Stimulated activated CD8-positive, alpha-beta memory T cell treated with anti-CD3 and anti-CD28 coated beads, Interleukin-7, amount 100 ng/mL, for 24 hours (primary cell): ENCODE results near the gene UBR4.

Experiments used
- DNase-seq: peaks from one replicate; pipeline ENCODE4 v3.0.0-alpha.2; 2020; ENCODE audit warnings: low read depth

Gene UBR4

DNA sequence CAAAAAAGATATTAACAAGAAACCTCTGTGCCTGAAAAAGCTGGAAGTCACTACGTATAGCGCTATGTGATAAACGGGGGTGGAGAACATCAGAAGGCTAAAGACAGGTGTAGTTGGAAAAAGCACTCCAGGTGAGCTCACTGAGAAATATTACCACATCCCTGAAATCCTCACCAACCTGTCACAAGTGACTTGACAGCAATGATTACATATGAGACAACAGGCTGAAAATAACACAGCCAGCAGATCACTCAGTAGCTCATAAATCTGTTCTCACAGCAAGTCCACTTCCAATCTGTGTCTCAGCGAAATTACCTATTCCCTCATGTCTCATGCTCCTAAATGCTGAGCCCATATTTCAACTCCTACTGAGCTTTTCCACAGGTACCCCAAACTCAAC is 120.5 kb downstream of the UBR4 start:
- no peak for DNase-seq

DNA sequence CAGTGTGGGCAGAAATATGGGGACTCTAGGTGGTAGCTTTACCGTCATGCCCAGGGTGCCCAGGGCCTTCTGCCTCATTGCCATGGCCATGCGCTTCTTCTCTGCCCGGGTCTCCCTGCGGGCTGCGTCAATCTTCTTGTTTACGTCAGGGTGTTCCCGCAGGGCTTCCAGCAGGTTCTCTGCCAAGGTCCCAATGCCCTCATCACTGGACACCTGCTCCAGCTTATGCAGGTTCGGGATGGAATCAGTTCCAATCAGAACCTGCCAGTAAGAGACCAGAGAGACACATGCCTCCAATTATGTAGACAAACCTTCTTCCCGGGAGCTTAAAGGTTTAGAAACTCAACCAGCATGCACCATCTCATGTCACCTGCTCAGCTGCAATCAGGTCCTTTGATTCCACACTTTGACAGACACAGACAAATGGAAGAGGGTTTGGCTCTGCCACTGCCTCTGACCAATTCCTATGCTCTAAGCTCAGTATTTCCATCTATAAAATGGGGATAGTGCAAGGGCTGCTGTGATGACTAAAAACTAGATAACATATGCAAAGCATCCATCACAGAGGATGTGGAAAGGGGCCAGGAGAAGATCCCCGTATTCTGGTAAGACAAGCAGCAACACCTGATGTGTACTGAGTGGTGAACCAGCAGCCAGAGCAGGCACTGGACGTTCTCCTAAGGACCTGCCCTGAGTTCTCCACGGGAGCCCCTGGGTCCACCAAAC is 121.2 kb downstream of the UBR4 start:
- no peak for DNase-seq

DNA sequence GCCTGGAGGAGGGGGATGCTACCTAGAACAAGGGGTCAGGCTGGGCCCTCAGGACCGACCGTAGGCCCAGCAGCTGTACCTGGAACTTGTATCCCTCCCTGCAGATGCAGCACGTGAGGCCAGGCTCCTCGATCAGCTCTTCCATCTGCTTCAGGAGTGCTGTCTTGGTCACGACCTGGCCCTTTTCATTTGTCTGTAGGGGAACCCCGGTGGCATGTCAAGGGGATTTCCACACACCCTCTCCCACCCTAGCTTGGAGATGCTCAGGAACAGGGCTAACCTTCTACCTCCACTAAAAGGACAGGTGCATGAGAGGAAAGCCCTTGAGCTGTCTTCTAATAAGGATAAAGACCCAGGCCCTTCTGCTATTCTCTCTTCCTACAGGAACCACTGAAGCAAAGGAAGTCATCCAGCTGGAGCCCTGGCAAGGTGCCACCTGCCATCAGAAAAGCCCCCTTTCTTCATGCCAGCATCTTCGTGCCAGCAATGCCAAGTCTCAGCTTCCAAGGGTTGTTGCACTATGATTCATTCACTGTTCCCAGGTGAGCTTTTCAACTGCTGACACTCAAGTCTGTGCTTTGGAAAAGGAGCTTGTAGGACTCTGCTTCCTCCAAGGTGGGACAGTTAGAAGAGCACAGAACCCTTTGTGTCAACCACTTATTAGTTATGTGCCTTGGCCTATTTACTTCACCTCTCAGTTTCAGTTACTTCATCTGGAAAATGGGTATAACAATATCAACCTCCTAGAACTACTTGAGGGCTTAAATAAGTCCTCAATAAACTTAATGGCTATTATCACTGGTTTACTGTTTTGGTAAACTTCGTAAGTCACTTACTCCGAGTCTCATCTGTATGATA is 122.1 kb downstream of the UBR4 start:
- no peak for DNase-seq

DNA sequence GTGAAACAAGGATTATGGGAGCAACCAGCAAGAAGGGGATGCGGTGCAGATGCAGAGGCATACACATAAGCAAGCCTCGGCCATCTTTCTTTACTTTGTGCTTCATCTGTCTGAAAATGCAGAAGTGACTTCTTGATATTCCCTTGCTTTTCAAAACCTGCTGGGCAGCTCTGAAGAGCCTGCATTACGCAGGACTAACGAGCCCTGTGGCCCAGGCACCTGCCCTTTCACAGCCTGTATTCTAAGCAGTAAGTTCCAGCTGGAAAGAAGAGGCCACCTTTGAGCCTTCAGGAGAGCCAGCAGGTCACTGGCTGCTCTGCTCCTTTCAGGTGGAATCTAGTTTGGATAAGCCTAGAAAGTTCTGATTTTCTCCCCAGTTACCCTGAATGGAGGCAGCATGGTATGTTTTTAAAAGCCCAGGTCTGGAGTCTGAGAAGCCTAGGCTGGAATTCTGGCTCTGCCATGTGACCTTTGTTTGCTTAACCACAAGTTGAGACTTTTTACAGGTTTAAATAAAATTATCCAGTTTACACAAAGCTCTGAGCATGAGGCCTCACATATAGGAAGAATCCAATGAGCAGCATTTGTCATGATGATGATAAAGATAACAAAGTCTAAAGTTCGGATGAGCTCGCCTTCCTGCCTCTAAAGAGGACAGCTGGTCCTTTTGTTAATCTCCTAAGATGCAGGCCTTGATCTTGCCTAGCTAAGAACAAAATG is 122.9 kb downstream of the UBR4 start:
- DNase-seq = no peak

DNA sequence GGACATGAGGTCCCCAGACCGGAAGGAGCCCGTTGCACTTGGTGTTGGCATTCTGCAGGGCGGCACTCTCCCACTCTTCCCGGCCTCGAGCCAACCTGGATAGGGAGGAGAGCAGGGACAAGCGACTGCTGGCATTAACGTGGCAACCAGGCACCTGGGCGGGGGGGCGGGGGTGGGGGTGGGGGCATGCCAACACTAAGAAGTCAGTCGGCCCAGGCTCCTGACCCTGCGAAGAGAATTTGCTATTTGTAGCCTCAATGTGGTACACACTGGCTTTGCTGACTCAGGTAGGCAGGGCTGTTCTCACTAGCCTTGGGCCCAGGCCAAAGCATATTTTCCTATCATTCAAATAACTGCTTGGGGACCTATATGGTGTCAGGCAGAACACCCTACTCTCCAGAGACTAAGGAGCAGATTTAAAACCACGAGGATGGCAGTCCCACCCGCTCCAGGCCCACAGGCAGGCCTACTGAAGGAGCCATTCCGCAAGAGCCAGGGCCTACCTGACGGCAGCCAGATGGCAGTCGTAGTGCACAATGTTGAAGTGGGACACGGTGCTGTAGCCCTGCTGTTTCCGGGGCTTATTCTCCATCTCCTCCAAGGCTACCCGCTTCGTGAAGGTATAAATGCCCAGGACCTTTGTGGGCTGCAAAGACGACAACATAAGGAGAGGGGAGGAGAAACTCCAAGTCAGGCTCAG is 123.7 kb downstream of the UBR4 start:
- no peak for DNase-seq

DNA sequence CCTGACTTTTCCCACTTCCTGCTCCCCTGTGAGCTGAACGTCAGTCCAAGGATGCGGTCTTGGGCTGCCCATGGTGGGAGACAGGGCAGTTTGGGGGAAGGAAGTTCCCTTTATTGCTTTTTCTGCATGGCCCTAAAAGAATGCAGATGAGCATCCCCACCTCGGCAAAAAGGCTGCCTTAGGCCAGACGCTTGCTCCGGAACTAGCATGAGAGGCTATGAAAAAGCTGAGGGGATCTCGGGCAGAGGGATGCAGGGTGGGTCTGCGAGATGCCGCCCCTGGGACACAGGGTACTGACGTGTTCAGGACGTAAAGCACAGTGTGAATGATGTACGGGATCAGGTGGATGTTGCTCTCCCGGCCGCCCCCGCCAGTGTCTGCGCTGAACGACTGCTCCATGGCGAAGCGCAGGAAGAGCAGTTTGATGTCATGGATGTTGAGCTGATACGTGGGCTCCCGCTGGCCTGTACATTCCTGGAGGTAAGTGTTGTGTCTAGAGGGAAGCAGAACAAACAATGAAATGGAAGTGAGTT is 125.8 kb downstream of the UBR4 start:
- DNase-seq = no peak

DNA sequence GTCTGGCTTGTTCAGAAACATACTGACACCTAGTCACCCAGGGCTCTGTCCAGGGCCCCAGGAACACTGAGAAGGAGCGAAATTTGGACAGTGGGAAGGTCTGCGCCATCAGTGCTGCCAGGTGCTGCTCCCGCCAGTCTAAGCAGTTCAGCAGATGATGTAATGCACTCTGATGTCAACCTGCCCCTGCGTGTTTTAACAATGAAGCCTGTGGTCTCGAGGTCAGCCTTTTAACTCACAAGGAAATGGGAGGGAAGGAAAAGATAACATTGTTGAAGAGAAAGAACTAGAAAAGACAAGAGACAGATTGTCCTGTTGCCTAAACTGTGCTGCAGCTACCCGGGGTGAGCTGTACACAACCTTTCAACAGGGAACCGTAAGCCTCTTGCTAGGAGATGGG is 127.0 kb downstream of the UBR4 start:
- DNase-seq = no peak

DNA sequence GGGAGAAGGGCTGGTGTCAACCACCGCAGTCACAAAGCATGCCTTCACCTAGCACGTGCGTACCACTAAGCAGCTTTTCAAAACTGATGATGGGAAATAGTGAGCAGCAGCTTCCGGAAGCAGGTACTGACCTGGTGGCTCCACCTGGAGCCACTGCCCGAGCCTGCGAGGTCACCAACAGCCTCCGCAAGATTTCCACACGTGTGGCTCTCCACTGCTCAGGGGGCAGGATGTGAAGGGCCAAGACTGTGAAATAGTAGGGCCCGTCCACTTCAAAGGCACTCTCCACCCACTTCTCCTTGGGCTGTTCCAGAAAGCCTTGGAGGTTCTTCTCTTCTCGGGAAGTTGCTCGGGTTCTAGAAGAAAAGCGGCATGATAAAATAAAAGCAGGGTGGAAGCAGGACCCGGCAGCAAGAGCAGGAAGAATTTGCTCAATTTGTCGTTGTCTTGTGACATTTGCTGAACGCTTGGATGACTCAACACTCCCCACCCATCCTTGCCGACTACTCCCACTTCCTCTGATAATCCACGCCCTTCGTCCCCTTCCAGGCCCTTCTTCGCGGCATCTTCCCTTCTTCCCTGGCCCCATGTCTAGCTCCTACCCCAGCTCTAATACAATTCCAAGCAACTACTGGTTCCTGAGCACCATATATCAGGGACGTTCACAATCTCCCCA is 128.7 kb downstream of the UBR4 start:
- DNase-seq = no peak

DNA sequence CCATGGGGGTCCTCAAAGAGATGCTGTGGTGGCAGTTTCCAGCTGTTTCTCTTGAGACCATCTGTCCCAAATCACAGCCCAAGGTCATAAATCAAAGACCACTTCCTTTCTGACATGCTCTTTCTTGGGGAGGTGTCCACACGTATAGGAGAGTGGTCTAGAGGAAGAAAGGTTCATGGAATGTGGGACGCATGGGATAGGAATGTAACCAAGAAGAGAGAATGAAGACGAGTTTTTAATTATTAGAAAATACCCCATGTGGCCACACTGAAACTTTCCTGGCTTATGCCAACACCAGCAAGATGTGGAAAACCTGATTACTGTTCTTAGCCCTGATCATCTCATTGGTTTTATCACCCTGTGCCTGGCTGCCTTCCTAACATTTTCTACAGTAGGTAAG is 129.3 kb downstream of the UBR4 start:
- no peak for DNase-seq

DNA sequence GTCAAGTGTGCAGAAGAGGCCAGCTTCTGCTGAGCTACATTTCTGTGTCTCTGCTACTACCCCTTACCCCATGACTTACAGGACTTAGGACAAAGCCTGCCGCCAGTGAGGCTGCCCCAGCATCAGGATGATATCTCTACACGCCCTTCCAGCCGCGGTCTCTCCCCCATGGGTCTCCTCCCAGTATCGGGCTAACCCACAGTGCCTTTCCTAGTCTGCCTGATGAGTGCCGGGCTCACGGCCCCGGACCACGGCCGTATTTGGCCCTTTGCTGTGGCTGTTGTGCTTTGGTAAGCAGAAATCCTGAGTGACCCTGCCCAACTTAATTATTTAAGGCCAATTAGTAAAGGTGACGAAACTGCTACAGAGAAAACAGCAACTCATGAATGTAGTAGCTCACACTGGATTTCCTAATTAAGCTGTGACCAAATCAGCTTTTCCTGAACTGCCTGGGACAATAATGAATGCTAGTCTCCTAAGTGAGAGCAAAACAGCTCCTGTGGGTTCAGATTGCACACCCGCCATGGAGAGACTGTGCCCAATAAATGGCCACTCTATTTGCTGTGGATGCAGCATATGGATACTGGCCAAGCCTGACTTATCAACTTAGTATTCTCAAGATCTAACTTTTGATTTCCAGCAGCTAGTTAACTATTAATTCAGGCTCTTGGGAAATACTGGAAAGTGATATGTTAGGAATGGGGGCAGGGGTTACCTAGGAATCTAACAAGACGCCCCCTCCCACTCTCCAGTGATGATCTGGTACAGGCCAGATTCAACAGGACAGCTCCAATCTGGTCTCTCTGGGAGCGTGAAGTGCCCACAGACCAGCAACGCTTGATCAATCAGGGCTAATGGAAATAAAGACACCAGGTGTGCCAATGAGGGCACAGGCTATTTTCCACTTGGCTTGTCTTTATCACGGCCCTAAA is 130.3 kb downstream of the UBR4 start:
- DNase-seq = no peak

DNA sequence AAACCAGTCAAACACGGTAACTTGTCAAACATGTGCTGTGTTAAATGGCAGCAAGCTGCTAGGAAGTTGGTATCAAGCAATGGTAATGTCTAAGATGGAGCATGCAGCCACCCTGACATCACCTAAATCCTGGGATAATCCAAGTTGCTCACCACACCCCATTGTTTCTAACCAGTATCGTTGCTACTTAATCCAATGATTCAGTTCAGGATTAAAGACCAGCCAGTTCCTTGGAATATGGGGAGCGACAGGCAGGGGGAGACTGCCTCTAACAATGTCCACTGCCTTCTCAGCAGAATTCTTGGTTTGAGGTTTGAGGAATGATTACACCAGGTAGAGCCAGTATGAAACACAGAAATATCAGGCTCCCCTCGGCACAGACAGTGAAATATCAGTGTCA is 131.5 kb downstream of the UBR4 start:
- no peak for DNase-seq

DNA sequence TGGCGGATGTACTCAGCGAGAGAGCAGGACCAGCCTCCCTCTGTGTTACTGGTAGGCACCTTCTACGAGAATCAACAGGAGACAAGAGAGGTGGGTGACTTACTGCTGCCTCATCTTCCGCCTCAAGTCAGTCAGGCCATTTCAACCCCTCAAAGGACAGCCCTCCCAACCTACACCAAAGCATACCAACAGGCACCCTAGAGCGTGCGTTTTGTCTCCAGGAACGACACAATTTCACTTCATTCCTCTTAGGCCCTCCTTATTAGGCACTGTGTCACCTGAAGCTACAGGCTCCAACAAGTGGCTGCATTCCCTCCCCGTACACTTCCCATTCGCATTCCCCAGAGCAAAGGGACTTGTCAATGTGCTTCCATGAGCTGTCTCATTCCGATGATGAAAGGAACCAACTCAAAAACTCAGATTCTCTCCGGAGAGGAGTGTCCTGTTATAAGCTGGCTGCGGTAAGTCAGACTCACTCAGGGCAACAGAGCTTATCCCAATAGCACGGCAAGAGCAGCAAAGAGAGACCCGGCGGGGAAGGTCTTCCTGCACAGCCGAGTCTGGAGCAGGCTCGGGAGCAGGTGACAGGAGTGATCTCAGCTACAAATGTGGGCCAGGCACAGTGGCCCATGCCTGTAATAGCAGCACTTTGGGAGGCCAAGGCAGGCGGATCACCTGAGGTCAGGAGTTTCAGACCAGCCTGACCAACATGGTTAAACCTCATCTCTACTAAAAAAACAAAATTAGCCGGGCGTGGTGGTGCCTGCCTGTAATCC is 133.0 kb downstream of the UBR4 start:
- DNase-seq = no peak

DNA sequence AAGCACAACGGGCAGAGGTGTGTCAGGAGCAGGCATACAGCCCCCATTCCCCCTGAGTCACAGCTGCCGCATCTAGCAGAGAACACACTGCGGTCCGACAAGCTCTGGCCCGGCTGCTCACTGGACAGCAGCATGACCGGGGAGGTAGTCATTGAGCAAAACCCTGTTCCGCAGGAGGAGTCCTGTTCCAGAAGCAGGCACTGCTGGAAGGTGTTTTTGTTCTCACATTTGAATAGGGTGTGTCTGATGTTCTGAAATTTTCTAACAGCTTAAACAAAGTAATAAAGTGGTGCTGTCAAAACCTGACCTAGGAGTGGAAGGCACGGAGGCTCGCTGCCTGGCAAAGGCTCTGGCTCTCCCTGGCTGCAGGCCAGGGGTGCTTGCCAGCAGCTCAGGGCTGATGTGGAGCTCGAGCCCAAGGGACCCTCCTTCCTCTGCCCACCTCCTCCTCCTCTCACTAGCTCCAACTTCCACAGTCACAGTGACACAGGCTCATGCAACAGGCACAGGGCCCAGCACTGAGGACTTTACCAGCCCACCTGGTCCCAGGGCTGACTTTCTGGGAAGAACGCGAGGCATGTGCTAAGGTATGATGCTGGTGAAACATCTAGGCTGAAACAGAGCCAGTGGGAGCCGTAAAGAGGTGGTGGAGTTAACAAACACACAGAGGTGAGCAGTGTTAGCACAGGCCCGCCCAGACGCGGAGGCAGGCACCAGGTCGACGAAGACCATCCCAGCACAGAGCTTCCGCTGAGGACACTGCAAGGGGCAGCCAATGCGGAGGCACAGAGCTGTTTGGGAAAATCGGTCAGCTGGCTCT is 135.0 kb downstream of the UBR4 start:
- DNase-seq = no peak

DNA sequence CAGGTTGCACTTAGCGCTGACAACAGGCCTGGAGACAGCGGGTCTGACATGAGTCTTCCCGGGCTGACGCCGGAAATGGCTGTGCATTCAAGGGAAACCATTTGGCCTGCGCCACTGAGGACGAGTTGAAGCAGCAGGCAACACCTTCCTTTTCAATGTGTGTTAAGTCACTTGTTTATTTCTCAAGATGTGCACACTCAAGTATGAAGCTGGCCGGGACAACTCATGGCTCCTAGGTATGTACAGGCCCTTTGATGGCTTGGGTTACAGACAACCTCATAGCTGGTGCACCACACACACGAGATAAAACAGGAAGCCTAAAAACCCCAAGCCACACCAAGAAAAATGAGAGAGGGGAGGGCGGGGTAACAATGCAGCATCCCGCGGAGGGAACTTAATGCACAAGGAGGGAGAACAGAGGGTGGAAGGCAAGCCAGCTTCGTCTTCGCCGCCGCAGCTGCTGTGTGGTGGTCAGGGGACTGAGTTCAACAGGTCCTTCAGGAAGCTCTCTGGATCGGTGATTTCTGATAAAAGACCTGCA is 135.6 kb downstream of the UBR4 start:
- DNase-seq = no peak

DNA sequence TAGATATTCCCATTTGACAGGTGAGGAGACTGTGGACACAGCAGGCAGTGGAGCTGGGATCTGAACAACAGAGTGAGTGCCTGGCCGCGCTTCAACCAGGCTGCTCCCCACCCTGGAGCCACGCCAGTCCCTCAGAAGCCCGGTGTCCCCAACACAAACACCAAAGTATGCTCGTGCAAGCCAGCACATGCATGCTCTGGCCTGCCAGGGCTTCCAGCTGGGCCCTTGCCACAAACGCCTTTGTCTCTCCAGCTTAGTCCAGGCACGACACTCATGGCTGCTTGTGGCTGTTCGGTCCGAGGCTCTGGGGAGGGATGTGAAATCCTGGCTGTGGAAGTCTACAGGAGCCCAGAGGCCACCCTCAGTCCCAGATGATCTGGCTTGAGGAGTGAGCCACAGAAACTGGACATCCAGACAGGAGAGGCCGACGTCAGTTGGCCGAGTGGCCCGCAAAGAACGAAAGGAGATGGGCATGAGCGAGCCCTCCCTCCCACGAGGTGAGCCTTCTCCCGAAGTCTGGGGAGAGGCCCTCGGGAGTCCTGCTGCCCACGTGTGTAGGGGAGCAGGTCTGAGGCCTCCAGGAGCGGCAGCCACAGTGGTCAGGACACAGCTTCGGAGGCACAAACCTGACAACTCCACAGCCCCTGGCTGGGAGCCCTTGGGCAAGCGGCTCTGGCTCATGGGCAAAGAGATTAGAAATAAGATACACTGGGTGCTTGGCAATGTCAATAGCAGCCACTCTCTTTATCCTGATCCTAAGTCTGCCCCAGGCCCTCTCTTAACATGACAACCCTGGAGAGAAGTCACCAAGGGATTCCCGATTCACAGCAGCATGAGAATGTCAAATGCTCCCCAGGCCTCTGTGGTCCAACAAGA is 136.5 kb downstream of the UBR4 start:
- no peak for DNase-seq

DNA sequence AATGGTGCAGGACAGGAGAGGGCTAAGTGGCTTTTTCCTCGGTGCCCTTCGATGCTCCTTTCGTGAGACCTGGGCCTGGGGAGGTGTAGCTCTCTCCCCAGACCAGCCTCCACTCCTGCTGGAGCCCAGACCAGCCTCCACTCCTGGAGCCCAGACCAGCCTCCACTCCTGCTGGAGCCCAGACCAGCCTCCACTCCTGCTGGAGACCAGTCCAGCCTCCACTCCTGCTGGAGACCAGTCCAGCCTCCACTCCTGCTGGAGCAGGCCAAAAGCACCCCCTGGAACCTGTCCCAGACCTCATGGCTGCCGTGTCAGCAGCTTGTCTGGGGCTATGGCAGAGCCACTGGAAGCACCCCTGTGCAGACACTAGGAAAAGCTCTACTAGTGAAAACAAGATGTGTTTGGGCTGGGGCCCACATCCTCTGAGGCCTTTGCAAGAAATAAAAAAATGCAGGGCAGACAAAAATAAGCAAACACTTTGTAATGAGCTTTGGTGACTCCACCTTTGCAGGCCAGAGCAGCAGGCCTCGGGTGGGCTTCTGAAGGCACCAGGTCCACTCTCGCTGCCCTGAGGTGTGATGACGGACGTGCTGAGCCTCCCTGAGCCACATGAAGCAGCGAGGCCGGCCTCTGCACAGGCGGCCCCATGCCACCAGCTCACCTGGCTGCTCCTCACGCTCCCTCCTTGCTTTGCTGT is 137.6 kb downstream of the UBR4 start:
- DNase-seq = no peak
